DOHH2 (cell line): Measurements from ENCODE around the gene STK32B.

Experiments
- EZH2phosphoT487 ChIP-seq: fragments of 200-600 bp; sonication (generic); IDR thresholded peaks from 2 replicates; pipeline ENCODE4 v1.6.1; 2017; ENCODE audit warnings: borderline replicate concordance, mild to moderate bottlenecking, antibody characterized with exemption, low read length, moderate library complexity, mixed read lengths
- TF ChIP-seq, protein P1 (sequence below): fragments of 200-600 bp; sonication (generic); IDR thresholded peaks from one replicate; pipeline ENCODE4 v1.5.1; 2014; ENCODE audit warnings: antibody characterized with exemption, mild to moderate bottlenecking, low read depth, low read length; ENCODE audit not compliant: poor library complexity, severe bottlenecking

DNA sequence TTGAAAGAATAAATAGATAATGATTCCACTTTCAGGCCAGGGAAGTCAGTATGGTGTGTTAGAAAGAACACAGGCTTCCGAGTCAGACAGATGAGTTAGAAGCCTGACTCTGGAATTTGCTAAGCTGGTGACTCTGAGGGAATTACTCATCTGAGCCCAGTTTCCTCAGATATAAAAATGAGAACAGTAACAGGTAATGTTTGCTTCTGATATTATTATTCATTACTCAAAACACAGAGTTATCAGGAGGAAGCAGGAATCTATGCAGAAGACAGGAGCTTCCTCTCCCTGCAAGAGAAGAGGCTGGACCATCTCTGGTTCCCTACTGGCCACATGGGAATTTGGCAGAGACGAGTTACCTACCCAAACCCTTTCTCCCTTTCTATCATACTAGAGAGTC is 494.0 kb downstream of the STK32B start:
- TF ChIP-seq, protein P1, sequence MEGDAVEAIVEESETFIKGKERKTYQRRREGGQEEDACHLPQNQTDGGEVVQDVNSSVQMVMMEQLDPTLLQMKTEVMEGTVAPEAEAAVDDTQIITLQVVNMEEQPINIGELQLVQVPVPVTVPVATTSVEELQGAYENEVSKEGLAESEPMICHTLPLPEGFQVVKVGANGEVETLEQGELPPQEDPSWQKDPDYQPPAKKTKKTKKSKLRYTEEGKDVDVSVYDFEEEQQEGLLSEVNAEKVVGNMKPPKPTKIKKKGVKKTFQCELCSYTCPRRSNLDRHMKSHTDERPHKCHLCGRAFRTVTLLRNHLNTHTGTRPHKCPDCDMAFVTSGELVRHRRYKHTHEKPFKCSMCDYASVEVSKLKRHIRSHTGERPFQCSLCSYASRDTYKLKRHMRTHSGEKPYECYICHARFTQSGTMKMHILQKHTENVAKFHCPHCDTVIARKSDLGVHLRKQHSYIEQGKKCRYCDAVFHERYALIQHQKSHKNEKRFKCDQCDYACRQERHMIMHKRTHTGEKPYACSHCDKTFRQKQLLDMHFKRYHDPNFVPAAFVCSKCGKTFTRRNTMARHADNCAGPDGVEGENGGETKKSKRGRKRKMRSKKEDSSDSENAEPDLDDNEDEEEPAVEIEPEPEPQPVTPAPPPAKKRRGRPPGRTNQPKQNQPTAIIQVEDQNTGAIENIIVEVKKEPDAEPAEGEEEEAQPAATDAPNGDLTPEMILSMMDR: no peak
- TF ChIP-seq EZH2phosphoT487: no peak
